Neural crest cell (in vitro differentiated cells): ENCODE results near the gene STEAP2. TPM values are rescaled to one million over a fixed set of nuclear protein-coding genes. Genes with fewer than 3 reads are reported as not detected.

Experiments
- DNase-seq: peaks from one replicate; pipeline ENCODE4 v3.0.0; 2021; ENCODE audit warnings: low read depth, mixed read lengths, low spot score
- H3K27ac Mint-ChIP-seq: one replicate; pipeline ENCODE4 v1.8.0; 2021; ENCODE audit warnings: mild to moderate bottlenecking, mixed read lengths; ENCODE audit not compliant: unreplicated experiment
- H3K27me3 Mint-ChIP-seq: 2 replicates; pipeline ENCODE4 v1.8.0; 2021; ENCODE audit warnings: low read depth, mild to moderate bottlenecking, mixed read lengths
- H3K36me3 Mint-ChIP-seq: 2 replicates; pipeline ENCODE4 v1.8.0; 2021; ENCODE audit warnings: low read depth, mild to moderate bottlenecking, mixed read lengths
- H3K4me1 Mint-ChIP-seq: 2 replicates; pipeline ENCODE4 v1.8.0; 2021; ENCODE audit warnings: mixed read lengths
- H3K4me3 Mint-ChIP-seq: one replicate; pipeline ENCODE4 v1.8.0; 2021; ENCODE audit warnings: mild to moderate bottlenecking, mixed read lengths
- H3K9me3 Mint-ChIP-seq: 2 replicates; pipeline ENCODE4 v1.8.0; 2021; ENCODE audit warnings: mixed read lengths
- CTCF ChIP-seq: fragments of 200-600 bp; sonication (generic); conservative IDR thresholded peaks from 2 replicates; pipeline ENCODE4 v1.5.0; 2021; ENCODE audit warnings: antibody characterized with exemption, mild to moderate bottlenecking
- total RNA-seq: library from RNA; stranded (reverse); gene quantifications from 2 replicates; pipeline ENCODE4 v1.2.1, GENCODE V29; 2021

Gene STEAP2
- total RNA-seq, 1 donor from 2014 or later, result 1.6 TPM

GRCh38 chr7:90270431-90271178, 59.1 kb downstream of the STEAP2 start:
- no peak for TF ChIP-seq CTCF
- Mint-ChIP-seq H3K27ac (no peak overlapping the region), H3K27me3 (no peaks in the 10 kb centered on the region), H3K4me1 (no peaks in the 10 kb centered on the region), H3K4me3 (no peak overlapping the region), H3K36me3 (no peaks in the 10 kb centered on the region), H3K9me3 (no peaks in the 10 kb centered on the region)
- no peak for DNase-seq

DNA sequence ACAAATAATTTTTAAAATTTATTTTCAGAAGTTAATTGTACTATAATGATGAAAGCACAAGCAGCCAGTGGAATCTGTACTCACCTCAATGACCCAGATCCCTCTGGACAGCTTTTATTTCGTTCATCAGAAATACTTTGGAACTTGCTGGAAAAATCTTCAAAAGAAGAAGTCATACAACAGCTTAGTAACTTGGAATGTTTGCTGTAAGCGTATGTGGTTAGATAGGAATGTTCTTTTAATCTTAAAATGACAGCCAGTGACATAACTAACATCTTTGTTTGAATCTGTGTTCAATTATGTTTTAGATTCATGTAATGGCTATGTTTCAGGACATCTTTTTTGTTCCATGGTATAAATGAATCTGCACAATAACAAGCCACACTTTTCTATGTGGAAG, 60.2 kb downstream of the STEAP2 start:
- H3K27ac Mint-ChIP-seq, result no peak overlapping the region
- no peaks in the 10 kb centered on the region for H3K4me1 Mint-ChIP-seq
- H3K27me3 Mint-ChIP-seq, result no peaks in the 10 kb centered on the region
- H3K9me3 Mint-ChIP-seq, result no peaks in the 10 kb centered on the region
- no peak overlapping the region for H3K4me3 Mint-ChIP-seq
- TF ChIP-seq CTCF, result no peak
- H3K36me3 Mint-ChIP-seq, result no peaks in the 10 kb centered on the region
- no peak for DNase-seq

DNA sequence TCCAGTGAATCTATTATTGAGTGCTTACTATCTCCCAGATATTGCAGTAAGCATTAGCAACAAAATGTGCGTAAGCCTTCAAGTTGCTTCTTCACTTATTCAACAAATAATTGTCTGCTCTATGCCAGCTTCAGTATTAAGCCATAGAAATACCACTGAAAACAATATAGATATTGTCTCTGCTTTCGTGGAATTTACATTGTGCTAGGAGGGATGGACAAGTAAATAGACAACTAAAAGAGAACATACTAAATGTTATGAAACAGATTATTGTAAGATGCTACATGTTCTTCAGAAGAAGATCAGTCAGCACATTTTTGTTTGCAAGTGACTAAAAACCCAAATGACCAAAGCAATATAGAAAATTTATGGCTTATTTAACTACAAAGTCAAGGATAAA, 60.7 kb downstream of the STEAP2 start:
- H3K36me3 Mint-ChIP-seq, result no peaks in the 10 kb centered on the region
- H3K4me1 Mint-ChIP-seq, result no peaks in the 10 kb centered on the region
- no peak for TF ChIP-seq CTCF
- no peak overlapping the region for H3K4me3 Mint-ChIP-seq
- H3K27ac Mint-ChIP-seq, result no peak overlapping the region
- no peaks in the 10 kb centered on the region for H3K27me3 Mint-ChIP-seq
- no peaks in the 10 kb centered on the region for H3K9me3 Mint-ChIP-seq
- DNase-seq, result no peak

DNA sequence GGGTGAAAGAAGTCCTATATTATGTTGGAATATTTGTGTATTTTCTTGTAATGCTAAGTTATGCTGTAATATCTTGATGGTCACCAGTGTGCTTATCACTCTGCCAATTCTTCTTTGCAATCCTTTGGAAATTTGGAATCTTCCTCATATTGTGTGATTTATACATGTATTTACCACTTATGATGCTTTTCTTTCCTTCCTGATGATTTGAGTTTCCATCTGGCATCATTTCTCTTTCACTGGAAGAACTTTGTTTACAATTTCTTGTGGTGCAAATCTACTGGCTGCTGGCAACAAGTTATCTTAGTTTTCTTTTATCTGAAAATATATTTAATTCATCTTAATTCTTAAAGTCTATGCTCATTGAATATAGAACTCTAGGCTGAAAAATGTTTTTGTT, 62.6 kb downstream of the STEAP2 start:
- Mint-ChIP-seq H3K9me3 (no peaks in the 10 kb centered on the region), H3K36me3 (no peaks in the 10 kb centered on the region), H3K27ac (no peak overlapping the region), H3K4me3 (no peak overlapping the region), H3K4me1 (no peaks in the 10 kb centered on the region), H3K27me3 (no peaks in the 10 kb centered on the region)
- TF ChIP-seq CTCF, result no peak
- no peak for DNase-seq

DNA sequence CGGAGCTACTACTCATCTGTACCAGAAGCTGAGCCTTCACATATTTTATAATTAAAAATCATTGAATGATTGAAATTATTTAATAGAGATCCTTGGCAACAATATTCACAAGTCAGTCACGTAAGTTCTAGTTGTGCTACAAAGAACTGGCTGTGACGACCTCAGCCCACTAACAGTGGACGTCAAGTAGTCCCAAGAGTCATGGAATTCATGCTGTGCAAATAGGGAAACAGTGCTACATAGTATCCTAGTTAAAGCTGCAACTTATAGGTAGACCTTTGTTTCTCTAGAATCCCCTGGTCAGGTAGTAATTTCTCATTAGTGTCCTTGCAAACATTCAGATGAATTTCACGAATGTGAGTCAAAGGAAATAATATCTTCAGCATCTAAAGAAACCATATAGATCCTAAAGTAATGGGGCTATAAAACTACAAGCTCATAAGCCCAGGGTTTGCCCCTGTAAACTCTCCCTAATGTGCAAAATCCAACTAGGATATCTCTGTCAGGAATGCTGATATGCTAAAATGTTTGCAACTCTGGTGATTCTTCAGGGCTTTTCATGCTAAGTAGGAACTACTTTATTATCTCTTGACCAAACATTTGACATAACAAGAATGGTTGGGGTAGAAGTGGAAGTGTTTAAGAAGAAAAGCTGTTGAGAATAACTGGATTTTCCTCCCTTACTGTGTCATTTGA, 64.6 kb downstream of the STEAP2 start:
- H3K36me3 Mint-ChIP-seq, result no peaks in the 10 kb centered on the region
- H3K27ac Mint-ChIP-seq, result no peak overlapping the region
- no peaks in the 10 kb centered on the region for H3K4me1 Mint-ChIP-seq
- H3K4me3 Mint-ChIP-seq, result no peak overlapping the region
- DNase-seq, result no peak
- H3K27me3 Mint-ChIP-seq, result no peaks in the 10 kb centered on the region
- H3K9me3 Mint-ChIP-seq, result no peaks in the 10 kb centered on the region
- no peak for TF ChIP-seq CTCF

Other genes starting within 250 kb of the STEAP2 start
- 2.4 and 3.3 TPM in 2 replicates for gene STEAP1, start 57.3 kb upstream of the STEAP2 start, total RNA-seq
- gene CFAP69, start 33.4 kb downstream of the STEAP2 start, total RNA-seq, result 2.5 TPM in 2 replicates
- gene FAM237B, start 109.6 kb downstream of the STEAP2 start, total RNA-seq, result not detected in 2 replicates
- 20.4 and 21.6 TPM in 2 replicates for gene GTPBP10, start 135.0 kb downstream of the STEAP2 start, total RNA-seq
- 41.0 and 41.1 TPM in 2 replicates for gene CLDN12, start 191.7 kb downstream of the STEAP2 start, total RNA-seq